Neuronal stem cell (in vitro differentiated cells): Measurements from ENCODE around the gene CALHM1.
"Not testable (repeated sequence)": the region's sequence is repeated elsewhere in the genome, so short reads cannot be mapped to it uniquely, and the experiment has no call there.

Experiments used
- DNase-seq: peaks from one replicate; pipeline ENCODE4 v3.0.0-alpha.2; 2013; ENCODE audit warnings: low spot score
- H2AFZ ChIP-seq: one replicate; pipeline ENCODE4 v1.6.1; 2013; ENCODE audit warnings: mild to moderate bottlenecking, low read length, inconsistent platforms
- H2AK5ac ChIP-seq: 2 replicates; pipeline ENCODE4 v1.6.1; 2013; ENCODE audit warnings: low read depth, mild to moderate bottlenecking, inconsistent platforms, low read length, moderate library complexity, mixed read lengths
- H2BK120ac ChIP-seq: 2 replicates; pipeline ENCODE4 v1.6.1; 2013; ENCODE audit warnings: low read depth, mild to moderate bottlenecking, inconsistent platforms, low read length, moderate library complexity, mixed read lengths
- H2BK12ac ChIP-seq: one replicate; pipeline ENCODE4 v1.6.1; 2013; ENCODE audit warnings: low read length, inconsistent platforms
- H2BK15ac ChIP-seq: 2 replicates; pipeline ENCODE4 v1.6.1; 2013; ENCODE audit warnings: mild to moderate bottlenecking, low read length, inconsistent platforms, mixed read lengths
- H2BK5ac ChIP-seq: one replicate; pipeline ENCODE4 v1.6.1; 2013; ENCODE audit warnings: inconsistent platforms, mild to moderate bottlenecking, low read length, moderate library complexity
- H3K14ac ChIP-seq: one replicate; pipeline ENCODE4 v1.6.1; 2013; ENCODE audit warnings: low read length, inconsistent platforms
- H3K18ac ChIP-seq: 2 replicates; pipeline ENCODE4 v1.6.1; 2013; ENCODE audit warnings: low read length, inconsistent platforms
- H3K23ac ChIP-seq: 2 replicates; pipeline ENCODE4 v1.6.1; 2013; ENCODE audit warnings: low read depth, mild to moderate bottlenecking, mixed read lengths, low read length, inconsistent platforms; ENCODE audit not compliant: poor library complexity
- H3K27ac ChIP-seq: replicated peaks from 3 replicates; pipeline ENCODE4 v1.5.1; 2013; ENCODE audit warnings: low read length, inconsistent platforms
- H3K27me3 ChIP-seq, 3 experiments: 2 replicates each; pipeline ENCODE4 v1.6.1; 2013; ENCODE audit warnings: low read length in 3 of 3, mild to moderate bottlenecking in 2 of 3, inconsistent platforms in 1 of 3, low read depth in 1 of 3, mixed read lengths in 1 of 3, moderate library complexity in 1 of 3; ENCODE audit not compliant: control insufficient read depth in 3 of 3, insufficient read depth in 3 of 3
- H3K36me3 ChIP-seq, 2 donors: replicated peaks in 1 of 2; 2 replicates each; pipeline ENCODE4 v1.6.1; 2013; ENCODE audit warnings: low read length in 2 of 2; ENCODE audit not compliant: control insufficient read depth in 2 of 2, insufficient read depth in 2 of 2
- H3K4ac ChIP-seq: 2 replicates; pipeline ENCODE4 v1.6.1; 2013; ENCODE audit warnings: inconsistent platforms, mild to moderate bottlenecking, low read length, moderate library complexity
- H3K4me1 ChIP-seq, 2 donors: 1 replicate in 1 of 2; 2 replicates in 1 of 2; pipeline ENCODE4 v1.6.1; 2013; ENCODE audit warnings: low read length in 2 of 2, low read depth in 1 of 2; ENCODE audit not compliant: control insufficient read depth in 2 of 2, insufficient read depth in 1 of 2
- H3K4me2 ChIP-seq: one replicate; pipeline ENCODE4 v1.6.1; 2013; ENCODE audit warnings: mild to moderate bottlenecking, low read length, inconsistent platforms; ENCODE audit not compliant: insufficient read depth, poor library complexity, severe bottlenecking
- H3K4me3 ChIP-seq, 2 donors: 2 replicates each; pipeline ENCODE4 v1.5.1; 2013; ENCODE audit warnings: low read length in 2 of 2, mild to moderate bottlenecking in 2 of 2, inconsistent platforms in 1 of 2, moderate library complexity in 1 of 2
- H3K79me1 ChIP-seq: one replicate; pipeline ENCODE4 v1.6.1; 2013; ENCODE audit warnings: low read depth, mild to moderate bottlenecking, inconsistent platforms, low read length, moderate library complexity
- H3K9ac ChIP-seq: one replicate; pipeline ENCODE4 v1.6.1; 2013; ENCODE audit warnings: mild to moderate bottlenecking, low read depth, low read length, inconsistent platforms; ENCODE audit not compliant: poor library complexity
- H3K9me3 ChIP-seq, 2 donors: replicated peaks in 1 of 2; 2 replicates each; pipeline versions ENCODE3 to v1.6.1; 2013; ENCODE audit warnings: low read length in 2 of 2, mild to moderate bottlenecking in 2 of 2, inconsistent platforms in 1 of 2, low read depth in 1 of 2, mixed read lengths in 1 of 2, moderate library complexity in 1 of 2; ENCODE audit not compliant: control insufficient read depth in 2 of 2, insufficient read depth in 1 of 2
- H4K8ac ChIP-seq: one replicate; pipeline ENCODE4 v1.6.1; 2013; ENCODE audit warnings: low read depth, mild to moderate bottlenecking, inconsistent platforms, low read length, moderate library complexity
- H4K91ac ChIP-seq: one replicate; pipeline ENCODE4 v1.6.1; 2013; ENCODE audit warnings: low read length, low read depth, mild to moderate bottlenecking, inconsistent platforms; ENCODE audit not compliant: poor library complexity
- WGBS, 2 donors: extraction: QIAGEN DNeasy Blood & Tissue Kit; methylation state at CpG; one replicate each; pipeline ENCODE4 v1.1.7; 2013; ENCODE audit warnings: missing lambda C conversion rate in 2 of 2, mixed read lengths in 1 of 2; ENCODE audit not compliant: insufficient read length in 2 of 2, insufficient replicate concordance in 1 of 2; ENCODE audit errors: extremely low coverage in 2 of 2; 5-methylcytosine and 5-hydroxymethylcytosine counted together

The CALHM1 gene

DNA sequence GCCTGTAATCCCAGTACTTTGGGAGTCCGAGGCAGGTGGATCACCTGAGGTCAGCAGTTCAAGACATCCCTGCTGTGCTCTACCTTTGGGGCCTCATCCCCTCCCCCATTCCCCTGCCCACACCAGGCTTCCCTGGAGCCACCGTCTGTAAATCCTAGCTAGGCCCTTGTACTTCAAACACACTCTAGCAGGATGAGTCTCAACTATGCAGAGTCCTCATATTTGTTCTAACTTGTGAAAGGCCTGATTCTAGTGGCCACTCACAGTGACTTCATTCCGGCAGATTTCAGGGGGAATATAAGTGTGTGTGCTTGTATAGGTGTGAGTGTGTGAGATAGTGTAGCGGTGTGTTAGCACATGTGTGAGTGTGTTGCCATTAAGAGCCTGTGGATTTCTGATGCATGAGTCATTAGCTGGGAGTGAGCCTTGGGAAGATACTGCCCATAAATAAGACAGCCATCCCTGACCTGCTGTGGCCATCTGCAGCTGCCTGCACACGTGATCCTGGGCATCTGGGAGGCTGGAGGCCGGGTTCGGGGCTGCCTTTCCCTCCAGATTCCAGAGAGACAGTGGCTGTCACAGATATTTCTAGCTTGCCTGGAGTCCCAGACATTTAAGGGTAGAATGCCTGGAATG, 33.1 kb upstream of the CALHM1 start:
- no peak overlapping the region for H2BK5ac ChIP-seq
- H3K4me3 ChIP-seq, result no peak overlapping the region
- peaks cover 5 to 52% (median 25%) of the 10 kb centered on the region in 3 experiments for H3K27me3 ChIP-seq
- no peak overlapping the region for H4K8ac ChIP-seq
- no peak overlapping the region for H3K4ac ChIP-seq
- H2BK15ac ChIP-seq, result no peak overlapping the region
- no peak overlapping the region for H4K91ac ChIP-seq
- no peak for DNase-seq
- peak overlapping the region; percentile 11 for H2AFZ ChIP-seq
- H3K23ac ChIP-seq, result no peak overlapping the region
- H3K14ac ChIP-seq, result no peak overlapping the region
- 100% methylated on average over 1 of the region's 7 CpGs; no CpG with 5 or more reads in 1 of the 2 donors for WGBS, 2 donors
- H3K36me3 ChIP-seq, result no peaks in the 10 kb centered on the region
- no peaks in the 10 kb centered on the region for H3K79me1 ChIP-seq
- H2BK12ac ChIP-seq, result no peak overlapping the region
- no peak overlapping the region for H3K9ac ChIP-seq
- no peak overlapping the region for H3K4me2 ChIP-seq
- no peak overlapping the region for H3K18ac ChIP-seq
- no peak overlapping the region for H3K27ac ChIP-seq
- peaks cover 10 to 15% of the 10 kb centered on the region in 2 donors for H3K4me1 ChIP-seq
- H3K9me3 ChIP-seq, result no peaks in the 10 kb centered on the region
- H2BK120ac ChIP-seq, result no peak overlapping the region
- H2AK5ac ChIP-seq, result no peak overlapping the region

DNA sequence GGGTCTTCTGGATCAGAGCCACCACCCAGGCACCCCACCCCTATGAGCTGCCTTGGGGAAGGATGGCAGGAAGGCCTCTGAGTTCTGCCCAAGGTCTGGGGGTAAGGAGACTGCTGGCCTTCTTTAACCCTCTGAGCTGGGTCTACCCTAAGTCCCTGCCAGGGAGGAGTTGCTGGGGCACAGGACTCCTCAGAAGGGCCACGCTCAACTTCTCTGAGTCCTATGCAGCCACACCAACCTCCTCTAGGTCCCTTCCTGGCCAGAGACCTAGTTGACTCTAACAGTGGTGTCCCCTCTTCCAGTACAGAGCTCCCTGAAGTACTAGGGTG, 32.2 kb upstream of the CALHM1 start:
- H2BK12ac ChIP-seq, result no peak overlapping the region
- H2AK5ac ChIP-seq, result no peak overlapping the region
- H4K8ac ChIP-seq, result no peak overlapping the region
- H3K4me3 ChIP-seq, result no peak overlapping the region
- no peak overlapping the region for H2AFZ ChIP-seq
- H3K27ac ChIP-seq, result no peak overlapping the region
- H3K9me3 ChIP-seq, result no peaks in the 10 kb centered on the region
- H3K79me1 ChIP-seq, result no peaks in the 10 kb centered on the region
- H3K4me1 ChIP-seq, result peaks cover 10 to 15% of the 10 kb centered on the region in 2 donors
- no CpG with 5 or more reads among the region's 1 CpG for WGBS, 2 donors
- no peaks in the 10 kb centered on the region for H3K36me3 ChIP-seq
- H3K14ac ChIP-seq, result no peak overlapping the region
- peaks cover 5 to 44% (median 25%) of the 10 kb centered on the region in 3 experiments for H3K27me3 ChIP-seq
- H2BK120ac ChIP-seq, result no peak overlapping the region
- no peak overlapping the region for H4K91ac ChIP-seq
- H3K4ac ChIP-seq, result no peak overlapping the region
- H2BK15ac ChIP-seq, result no peak overlapping the region
- no peak for DNase-seq
- H3K4me2 ChIP-seq, result no peak overlapping the region
- no peak overlapping the region for H3K23ac ChIP-seq
- no peak overlapping the region for H2BK5ac ChIP-seq
- no peak overlapping the region for H3K18ac ChIP-seq
- H3K9ac ChIP-seq, result no peak overlapping the region

DNA sequence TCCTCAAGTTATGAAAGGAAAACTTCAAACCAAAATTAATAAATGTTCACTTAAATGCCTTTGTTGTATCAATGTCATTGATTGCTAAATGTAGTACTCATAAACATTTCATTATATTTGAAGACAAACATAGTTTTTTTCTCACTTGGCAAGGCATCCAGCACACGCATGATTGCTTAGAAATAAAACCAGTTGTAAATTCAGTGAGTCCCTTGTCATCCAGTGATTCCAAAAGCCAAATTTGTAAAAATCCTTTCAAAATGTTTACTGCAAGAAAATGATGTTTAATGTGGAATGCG, 28.7 kb upstream of the CALHM1 start:
- Histone ChIP-seq H3K79me1 (no peaks in the 10 kb centered on the region), H2BK5ac (no peak overlapping the region), H4K91ac (no peak overlapping the region), H3K4me2 (no peak overlapping the region), H3K36me3 (no peaks in the 10 kb centered on the region), H3K27ac (no peak overlapping the region), H4K8ac (no peak overlapping the region), H2AFZ (no peak overlapping the region), H3K27me3 (peaks cover 0 to 16% (median 0%) of the 10 kb centered on the region in 3 experiments), H3K9ac (no peak overlapping the region), H3K18ac (no peak overlapping the region), H3K4ac (no peak overlapping the region), H2AK5ac (no peak overlapping the region), H2BK12ac (no peak overlapping the region), H3K14ac (no peak overlapping the region), H3K23ac (no peak overlapping the region), H3K4me1 (peaks cover 2 to 6% of the 10 kb centered on the region in 2 donors), H3K4me3 (no peak overlapping the region), H2BK15ac (no peak overlapping the region), H2BK120ac (no peak overlapping the region), H3K9me3 (no peaks in the 10 kb centered on the region)
- WGBS, 2 donors, result no CpG with 5 or more reads among the region's 2 CpGs
- no peak for DNase-seq

DNA sequence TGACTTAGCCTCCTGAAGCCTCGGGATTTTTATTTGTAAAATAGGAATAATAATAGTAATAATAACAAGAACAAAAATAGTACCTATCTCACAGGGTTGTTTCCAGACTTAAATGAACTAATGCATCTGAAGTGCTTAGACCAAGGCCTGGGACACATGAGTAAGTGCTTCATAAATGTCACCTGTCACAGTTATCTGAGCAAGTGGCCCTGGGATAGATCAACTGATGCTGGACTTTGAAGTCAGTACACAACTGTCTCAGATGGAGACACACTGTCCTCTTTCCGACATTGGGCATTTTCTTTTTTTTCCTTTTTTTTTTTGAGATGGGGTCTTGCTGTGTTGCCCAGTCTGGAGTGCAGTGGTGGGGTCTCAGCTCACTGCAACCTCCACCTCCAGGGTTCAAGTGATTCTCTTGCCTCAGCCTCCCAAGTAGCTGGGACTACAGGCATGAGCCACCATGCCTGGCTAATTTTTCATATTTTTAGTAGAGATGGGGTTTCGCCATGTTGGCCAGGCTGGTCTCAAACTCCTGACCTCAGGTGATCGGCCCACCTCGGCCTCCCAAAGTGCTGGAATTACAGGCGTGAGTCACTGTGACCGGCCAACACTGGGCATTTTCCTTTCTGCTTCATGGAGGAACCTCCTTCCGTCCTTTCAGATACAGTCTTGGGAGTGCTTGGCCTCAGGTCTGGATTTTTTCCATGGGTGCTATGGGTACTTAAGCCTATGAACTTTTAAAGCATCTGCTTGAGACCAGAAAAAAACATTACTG, 28.1 kb upstream of the CALHM1 start:
- H2BK5ac ChIP-seq, H3K23ac ChIP-seq, H3K4me1 ChIP-seq, H3K4me3 ChIP-seq, H2AK5ac ChIP-seq, DNase-seq, H3K36me3 ChIP-seq, H3K79me1 ChIP-seq, H2BK15ac ChIP-seq, H3K14ac ChIP-seq, H3K4ac ChIP-seq, H2BK12ac ChIP-seq, H2AFZ ChIP-seq, H4K8ac ChIP-seq, H3K9me3 ChIP-seq, H3K4me2 ChIP-seq, H3K27ac ChIP-seq, H2BK120ac ChIP-seq, H3K9ac ChIP-seq, H3K18ac ChIP-seq, H4K91ac ChIP-seq: not testable (repeated sequence)
- no CpG with 5 or more reads among the region's 8 CpGs for WGBS, 2 donors
- peaks cover 0 to 16% (median 0%) of the 10 kb centered on the region in 3 experiments for H3K27me3 ChIP-seq
